Endodermal cell (in vitro differentiated cells): ENCODE results near the gene WHRN. TPM values are rescaled to one million over a fixed set of nuclear protein-coding genes. Genes with fewer than 3 reads are reported as not detected.

Experiments used
- DNase-seq: peaks from one replicate; pipeline ENCODE4 v3.0.0-alpha.2; 2017
- H3K27ac ChIP-seq: 2 replicates; pipeline ENCODE4 v1.5.1; 2013; ENCODE audit warnings: mild to moderate bottlenecking, low read depth, low read length, moderate library complexity
- H3K27me3 ChIP-seq: 2 replicates; pipeline ENCODE4 v1.6.1; 2013; ENCODE audit warnings: mild to moderate bottlenecking, low read length, moderate library complexity; ENCODE audit not compliant: insufficient read depth, control insufficient read depth, poor library complexity, severe bottlenecking
- H3K36me3 ChIP-seq: 2 replicates; pipeline ENCODE4 v1.7.0; 2013; ENCODE audit warnings: mild to moderate bottlenecking, low read length, moderate library complexity; ENCODE audit not compliant: control insufficient read depth, insufficient read depth
- H3K4me1 ChIP-seq: one replicate; pipeline ENCODE4 v1.7.0; 2013; ENCODE audit warnings: low read length; ENCODE audit not compliant: control insufficient read depth, insufficient read depth
- H3K4me3 ChIP-seq: 2 replicates; pipeline ENCODE4 v1.5.1; 2013; ENCODE audit warnings: mild to moderate bottlenecking, low read length, moderate library complexity
- H3K9ac ChIP-seq: 2 replicates; pipeline ENCODE4 v1.6.1; 2013; ENCODE audit warnings: mild to moderate bottlenecking, low read length, moderate library complexity; ENCODE audit not compliant: poor library complexity, severe bottlenecking; ENCODE audit errors: extremely low read depth
- H3K9me3 ChIP-seq: 2 replicates; pipeline ENCODE4 v1.6.1; 2013; ENCODE audit warnings: mild to moderate bottlenecking, low read length, moderate library complexity; ENCODE audit not compliant: control insufficient read depth
- H3K27ac Mint-ChIP-seq: 2 replicates; pipeline ENCODE4 v1.8.0; 2020; ENCODE audit warnings: mixed read lengths
- H3K27me3 Mint-ChIP-seq: 2 replicates; pipeline ENCODE4 v1.8.0; 2021; ENCODE audit warnings: mild to moderate bottlenecking, mixed read lengths; ENCODE audit not compliant: insufficient read depth
- H3K36me3 Mint-ChIP-seq: 2 replicates; pipeline ENCODE4 v1.8.0; 2020; ENCODE audit warnings: low read depth, mixed read lengths
- H3K4me1 Mint-ChIP-seq: 2 replicates; pipeline ENCODE4 v1.8.0; 2020; ENCODE audit warnings: mixed read lengths
- H3K4me3 Mint-ChIP-seq: 2 replicates; pipeline ENCODE4 v1.8.0; 2020; ENCODE audit warnings: mild to moderate bottlenecking, moderate library complexity, mixed read lengths
- H3K9me3 Mint-ChIP-seq: 2 replicates; pipeline ENCODE4 v1.8.0; 2020; ENCODE audit warnings: mild to moderate bottlenecking, mixed read lengths
- WGBS, 2 experiments: methylation state at CpG; one replicate each; pipeline versions ENCODE4 v1.1.5 to v1.1.7; 2013; ENCODE audit warnings: missing lambda C conversion rate in 2 of 2, mixed read lengths in 1 of 2; ENCODE audit not compliant: insufficient coverage in 1 of 2, insufficient read length in 1 of 2; 5-methylcytosine and 5-hydroxymethylcytosine counted together
- total RNA-seq, 2 donors: library from RNA; stranded (reverse); fragmentation: NEBNext Ultra II Directional in 1 of 2; extraction: Animal tissue kit (Norgen Biotek cat#: 25700) in 1 of 2; gene quantifications; 2 replicates in 1 of 2; 3 replicates in 1 of 2; pipeline ENCODE4 v1.2.1, GENCODE V29; 2021
- TF ChIP-seq, protein P1 (sequence below): fragments of 200-600 bp; sonication (generic); conservative IDR thresholded peaks from 2 replicates; pipeline ENCODE4 v1.5.0; 2021; ENCODE audit warnings: antibody characterized with exemption, mild to moderate bottlenecking

Gene WHRN
- total RNA-seq, 2 donors from 2014 or later, result 7.0 to 12.8 TPM

DNA sequence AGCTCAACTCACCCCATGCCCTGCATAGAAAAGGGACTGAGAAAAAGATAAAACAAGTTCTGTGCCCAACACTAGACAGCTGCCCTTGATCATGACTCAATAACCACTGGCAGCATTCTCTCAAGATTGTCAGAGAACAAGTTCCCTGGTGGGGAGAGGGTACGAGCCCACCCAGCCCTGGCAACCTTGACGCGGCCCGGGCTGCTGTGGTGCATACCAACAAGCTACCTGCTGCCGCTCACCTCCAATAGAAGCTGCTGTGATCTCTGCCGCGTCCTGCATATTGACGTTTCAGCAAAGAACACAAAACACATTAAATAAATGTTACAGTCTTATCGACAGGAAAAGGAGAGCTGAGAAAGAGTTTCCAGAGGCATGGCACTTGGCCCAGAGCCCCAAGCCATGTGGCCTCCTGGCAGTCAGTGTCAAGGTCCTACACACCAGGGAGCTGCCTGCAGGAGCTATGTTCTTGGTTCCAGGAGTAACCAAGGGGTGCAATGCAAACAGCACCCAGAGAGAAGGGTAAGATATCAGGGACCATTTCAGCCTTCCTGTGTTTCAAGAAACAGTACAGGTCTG is 28.3 kb downstream of the WHRN start:
- no peaks in the 10 kb centered on the region for H3K36me3 Mint-ChIP-seq
- DNase-seq, result no peak
- Histone ChIP-seq H3K9me3 (no peaks in the 10 kb centered on the region), H3K36me3 (no peaks in the 10 kb centered on the region), H3K9ac (no peak overlapping the region), H3K27me3 (no peaks in the 10 kb centered on the region), H3K4me3 (no peak overlapping the region), H3K4me1 (no peaks in the 10 kb centered on the region), H3K27ac (no peak overlapping the region)
- WGBS, 2 experiments, result 94 to 98% methylated on average over 9 of the region's 9 CpGs
- no peaks in the 10 kb centered on the region for H3K9me3 Mint-ChIP-seq
- no peaks in the 10 kb centered on the region for H3K4me1 Mint-ChIP-seq
- H3K27me3 Mint-ChIP-seq, result no peaks in the 10 kb centered on the region
- TF ChIP-seq, protein P1, sequence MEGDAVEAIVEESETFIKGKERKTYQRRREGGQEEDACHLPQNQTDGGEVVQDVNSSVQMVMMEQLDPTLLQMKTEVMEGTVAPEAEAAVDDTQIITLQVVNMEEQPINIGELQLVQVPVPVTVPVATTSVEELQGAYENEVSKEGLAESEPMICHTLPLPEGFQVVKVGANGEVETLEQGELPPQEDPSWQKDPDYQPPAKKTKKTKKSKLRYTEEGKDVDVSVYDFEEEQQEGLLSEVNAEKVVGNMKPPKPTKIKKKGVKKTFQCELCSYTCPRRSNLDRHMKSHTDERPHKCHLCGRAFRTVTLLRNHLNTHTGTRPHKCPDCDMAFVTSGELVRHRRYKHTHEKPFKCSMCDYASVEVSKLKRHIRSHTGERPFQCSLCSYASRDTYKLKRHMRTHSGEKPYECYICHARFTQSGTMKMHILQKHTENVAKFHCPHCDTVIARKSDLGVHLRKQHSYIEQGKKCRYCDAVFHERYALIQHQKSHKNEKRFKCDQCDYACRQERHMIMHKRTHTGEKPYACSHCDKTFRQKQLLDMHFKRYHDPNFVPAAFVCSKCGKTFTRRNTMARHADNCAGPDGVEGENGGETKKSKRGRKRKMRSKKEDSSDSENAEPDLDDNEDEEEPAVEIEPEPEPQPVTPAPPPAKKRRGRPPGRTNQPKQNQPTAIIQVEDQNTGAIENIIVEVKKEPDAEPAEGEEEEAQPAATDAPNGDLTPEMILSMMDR, result no peak
- H3K27ac Mint-ChIP-seq, result no peak overlapping the region
- H3K4me3 Mint-ChIP-seq, result no peak overlapping the region

DNA sequence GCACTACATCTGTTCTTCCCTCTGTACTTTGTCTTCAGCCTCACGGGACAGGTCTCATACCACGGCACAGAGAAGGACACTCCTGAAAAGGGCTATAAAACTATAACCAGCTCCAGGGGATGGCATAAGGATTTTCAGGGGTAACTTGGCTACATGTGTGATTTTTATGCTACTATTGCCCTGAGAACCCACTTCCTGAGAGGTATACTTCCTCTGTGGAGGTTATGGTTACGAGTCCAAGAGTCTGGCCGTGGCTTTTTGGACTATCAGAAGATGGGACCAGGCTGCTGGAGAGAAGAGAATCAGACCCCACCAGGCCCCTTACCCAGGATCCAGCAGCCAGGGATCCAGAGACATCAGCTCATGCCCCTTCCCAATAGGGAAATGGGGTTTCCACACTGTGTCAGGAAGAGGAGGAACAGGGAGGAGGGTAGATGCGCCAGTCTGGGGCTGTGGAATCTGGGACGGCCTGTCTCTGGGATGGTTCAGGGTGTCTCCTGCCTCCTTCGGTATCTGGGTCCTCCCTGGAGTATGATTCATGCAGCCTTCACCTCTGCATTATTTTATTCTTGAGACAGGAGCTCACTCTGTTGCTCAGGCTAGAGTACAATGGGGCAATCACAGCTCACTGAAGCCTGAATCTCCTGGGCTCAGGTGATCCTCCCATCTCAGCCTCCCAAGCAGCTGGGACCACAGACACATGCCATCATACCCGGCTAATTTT is 29.7 kb downstream of the WHRN start:
- H3K4me1 ChIP-seq, result no peaks in the 10 kb centered on the region
- no peaks in the 10 kb centered on the region for H3K27me3 Mint-ChIP-seq
- WGBS, 2 experiments, result 93 to 100% methylated on average over 6 to 8 of the region's 8 CpGs
- H3K4me3 Mint-ChIP-seq, result no peak overlapping the region
- H3K36me3 ChIP-seq, result no peaks in the 10 kb centered on the region
- no peak for DNase-seq
- no peak overlapping the region for H3K27ac ChIP-seq
- H3K4me1 Mint-ChIP-seq, result no peaks in the 10 kb centered on the region
- no peaks in the 10 kb centered on the region for H3K27me3 ChIP-seq
- TF ChIP-seq, protein P1, result no peak
- no peak overlapping the region for H3K9ac ChIP-seq
- no peak overlapping the region for H3K27ac Mint-ChIP-seq
- H3K4me3 ChIP-seq, result no peak overlapping the region
- no peaks in the 10 kb centered on the region for H3K9me3 Mint-ChIP-seq
- H3K36me3 Mint-ChIP-seq, result no peaks in the 10 kb centered on the region
- no peaks in the 10 kb centered on the region for H3K9me3 ChIP-seq

DNA sequence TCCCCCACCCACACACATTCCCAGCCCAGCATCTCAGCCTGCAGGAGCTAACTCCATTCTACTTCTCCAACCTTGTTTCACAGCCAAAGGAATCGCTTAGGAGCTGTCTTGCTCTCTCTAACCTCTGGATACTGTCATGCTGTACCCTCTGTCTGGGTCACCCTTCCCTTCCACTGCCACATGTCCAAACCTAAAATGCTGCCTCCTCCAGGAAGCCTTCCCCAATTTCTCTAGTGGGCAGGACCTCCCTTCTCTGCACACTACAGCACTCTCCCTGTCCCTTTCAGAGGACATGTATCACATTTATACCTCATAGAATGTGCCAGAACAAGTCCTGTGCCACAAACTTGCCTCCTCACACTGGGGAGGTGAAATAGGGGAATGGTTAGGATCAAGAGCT is 30.8 kb downstream of the WHRN start:
- no peak overlapping the region for H3K4me3 ChIP-seq
- Mint-ChIP-seq H3K27me3 (no peaks in the 10 kb centered on the region), H3K4me1 (no peaks in the 10 kb centered on the region), H3K4me3 (no peak overlapping the region), H3K9me3 (peaks cover 2% of the 10 kb centered on the region), H3K36me3 (peaks cover 6% of the 10 kb centered on the region), H3K27ac (no peak overlapping the region)
- no peaks in the 10 kb centered on the region for H3K9me3 ChIP-seq
- no peak overlapping the region for H3K27ac ChIP-seq
- no peak for DNase-seq
- TF ChIP-seq, protein P1, result no peak
- no peaks in the 10 kb centered on the region for H3K36me3 ChIP-seq
- H3K4me1 ChIP-seq, result no peaks in the 10 kb centered on the region
- no peaks in the 10 kb centered on the region for H3K27me3 ChIP-seq
- 78 to 89% methylated on average over 1 of the region's 1 CpG for WGBS, 2 experiments
- H3K9ac ChIP-seq, result no peak overlapping the region
